Hypothalamus (tissue), 51 donors: ENCODE data around the gene RAMACL.
"Not testable (repeated sequence)": the region's sequence is repeated elsewhere in the genome, so short reads cannot be mapped to it uniquely, and the experiment has no call there.

ENCODE experiments used
- DNase-seq, 51 donors: peaks; one replicate each; lab custom pipeline; 2025; lab: John Stamatoyannopoulos, UW

RAMACL gene

DNA sequence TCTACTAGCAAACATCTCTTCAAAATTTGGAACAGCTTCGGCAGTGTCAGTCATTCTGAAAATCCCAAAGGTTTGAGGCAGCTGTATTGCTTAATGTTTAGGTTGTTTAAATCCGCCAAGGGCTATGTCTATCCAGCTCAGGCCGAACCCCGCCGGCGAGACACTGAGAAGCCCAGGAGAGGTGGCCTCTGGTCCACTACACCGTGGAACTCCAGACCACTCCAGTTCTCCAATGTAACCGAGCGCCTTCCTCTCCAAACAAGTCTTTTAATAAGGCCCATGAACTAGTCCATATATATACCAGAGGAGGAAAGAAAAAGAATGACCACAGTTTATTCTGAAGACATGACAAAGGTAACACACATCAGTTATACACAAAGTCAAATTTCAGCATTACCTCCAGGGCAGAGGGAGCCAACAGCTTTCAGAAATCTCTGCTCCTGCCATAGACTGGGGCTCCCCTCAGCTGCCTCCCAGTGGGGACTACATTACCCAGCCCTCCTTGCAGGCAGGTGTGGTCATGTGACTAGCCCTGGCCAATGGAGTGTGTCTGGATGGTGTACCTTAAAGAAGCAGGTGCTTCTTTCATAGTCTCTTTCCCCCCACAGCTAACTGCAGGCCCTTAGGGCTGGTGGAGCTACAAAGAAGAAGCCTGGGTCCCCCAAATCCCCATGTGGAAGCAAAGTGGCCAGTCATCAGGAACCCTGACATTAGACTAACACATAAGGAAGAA, at the start of gene RAMACL:
Gene RAMACL, minus strand, starts transcription at position 255 of the 733 bp plus-strand sequence. Its CDS starts 201 bp downstream, at position 54.
- peak in 2 of 51 donors; percentile 7 to 9 for DNase-seq

DNA sequence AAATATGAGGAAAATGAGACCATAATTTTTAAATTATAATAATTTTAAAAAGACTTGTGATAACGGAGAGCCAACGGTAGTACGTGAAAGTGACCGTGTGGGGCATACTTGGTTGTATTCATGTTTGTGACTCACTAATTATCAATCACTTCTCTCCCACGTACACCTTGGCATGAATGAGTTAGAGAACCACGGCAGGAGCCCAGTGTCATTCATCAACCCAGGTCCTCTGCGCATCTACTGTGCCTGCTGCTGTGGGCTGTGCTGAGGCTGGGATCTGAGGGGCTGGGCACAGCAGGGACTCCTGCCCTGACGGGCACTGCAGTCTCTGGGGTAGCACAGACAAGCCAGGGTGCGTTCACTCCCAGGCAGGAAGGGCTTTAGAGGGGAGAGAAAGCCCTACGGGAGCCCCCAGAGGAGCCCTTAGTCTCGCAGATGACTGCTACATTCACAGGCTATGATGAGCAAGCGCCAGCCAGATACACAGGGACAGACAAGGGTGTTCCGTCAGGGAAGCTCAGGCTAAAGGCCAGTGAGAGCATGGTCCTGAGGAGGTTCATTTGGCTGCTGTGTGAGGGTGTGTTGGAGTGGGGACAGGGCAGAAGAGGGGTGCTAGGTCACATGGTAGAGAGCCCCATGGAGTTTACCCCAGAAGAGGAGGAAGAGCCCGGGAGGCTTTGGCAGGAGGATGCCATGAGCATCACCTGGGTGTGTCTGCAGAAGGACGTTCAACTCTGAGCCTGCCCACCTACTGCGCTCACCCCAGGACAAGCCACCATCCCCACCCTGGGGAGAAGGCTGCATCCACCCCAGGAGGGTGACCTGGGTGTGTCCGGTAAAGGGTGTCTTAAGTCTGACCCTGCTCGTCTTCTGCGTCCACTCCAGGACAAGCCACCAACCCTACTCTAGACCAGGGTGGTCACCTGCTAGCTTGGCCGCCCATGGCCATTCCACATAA, 48.8 kb upstream of the RAMACL start:
- DNase-seq, result no peak

DNA sequence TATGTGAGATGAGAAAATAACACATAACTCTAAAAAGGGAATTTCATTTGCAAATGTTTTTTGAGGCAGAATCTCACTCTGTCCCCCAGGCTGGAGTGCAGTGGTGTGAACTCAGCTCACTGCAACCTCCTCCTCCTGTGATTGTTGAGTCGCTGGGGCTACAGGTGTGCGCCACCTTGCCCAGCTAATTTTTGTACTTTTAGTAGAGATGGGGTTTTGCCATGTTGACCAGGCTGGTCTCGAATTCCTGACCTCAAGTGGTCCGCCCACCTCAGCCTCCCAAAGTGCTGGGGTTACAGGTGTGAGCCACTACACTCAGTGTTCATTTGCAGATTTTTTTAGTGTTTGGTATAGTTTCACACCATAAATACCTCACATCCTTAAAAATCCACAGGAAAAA, 48.1 kb upstream of the RAMACL start:
- not testable (repeated sequence) for DNase-seq

DNA sequence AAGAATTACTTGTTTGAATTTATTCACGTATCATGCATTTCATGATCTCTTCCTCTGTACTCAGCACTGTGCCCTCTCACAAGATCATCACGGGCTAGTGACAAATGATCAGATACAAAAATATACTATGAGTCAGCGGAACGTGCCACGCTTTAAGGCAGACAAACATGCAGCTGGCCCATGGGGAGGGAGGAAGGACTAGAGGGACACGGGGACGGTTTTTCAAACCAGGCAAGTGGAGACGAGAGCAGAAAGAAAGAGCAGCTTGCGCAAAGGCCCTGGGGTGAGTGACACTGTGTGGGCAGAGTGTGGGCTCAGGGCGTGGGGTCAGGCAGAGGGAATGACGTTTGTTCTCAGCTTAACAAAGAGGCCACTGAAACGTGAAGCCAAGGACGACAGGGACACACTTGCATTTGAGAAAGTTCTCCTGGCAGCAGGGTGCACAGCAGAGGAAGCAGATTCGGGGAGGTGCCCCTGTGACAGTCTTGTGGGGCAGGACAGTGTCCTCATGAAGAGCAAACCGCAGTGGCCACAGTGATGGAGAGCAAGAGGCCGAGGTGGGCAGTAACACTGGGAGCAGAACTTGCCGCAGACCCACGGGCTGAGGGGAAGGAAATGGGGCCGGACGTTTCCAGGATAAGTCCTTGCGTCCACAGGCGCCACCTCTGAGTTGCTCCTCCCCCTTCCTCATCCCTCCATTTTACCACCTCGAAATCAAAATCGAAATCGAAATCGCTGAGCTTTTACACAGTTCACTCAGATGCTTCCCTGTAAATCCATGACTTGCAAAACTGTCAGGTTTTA, 47.5 kb upstream of the RAMACL start:
- DNase-seq, result no peak

DNA sequence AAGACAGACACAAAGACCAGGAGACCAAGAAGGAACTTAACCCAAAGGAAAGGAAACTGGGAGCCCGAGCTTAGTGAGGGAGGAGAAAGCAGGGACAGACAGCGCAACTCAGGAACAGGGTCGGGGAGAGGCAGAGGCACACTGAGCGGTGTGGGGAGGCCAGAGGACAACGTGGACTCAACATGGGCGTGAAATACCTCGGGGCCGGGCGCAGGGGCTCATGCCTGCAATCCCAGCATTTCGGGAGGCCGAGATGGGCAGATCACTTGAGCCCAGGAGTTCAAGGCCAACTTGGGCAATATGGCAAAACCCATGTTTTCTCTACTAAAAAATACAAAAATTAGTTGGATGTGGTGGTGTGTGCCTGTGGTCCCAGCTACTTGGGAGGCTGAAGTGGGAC, 46.3 kb upstream of the RAMACL start:
- DNase-seq, result no peak

DNA sequence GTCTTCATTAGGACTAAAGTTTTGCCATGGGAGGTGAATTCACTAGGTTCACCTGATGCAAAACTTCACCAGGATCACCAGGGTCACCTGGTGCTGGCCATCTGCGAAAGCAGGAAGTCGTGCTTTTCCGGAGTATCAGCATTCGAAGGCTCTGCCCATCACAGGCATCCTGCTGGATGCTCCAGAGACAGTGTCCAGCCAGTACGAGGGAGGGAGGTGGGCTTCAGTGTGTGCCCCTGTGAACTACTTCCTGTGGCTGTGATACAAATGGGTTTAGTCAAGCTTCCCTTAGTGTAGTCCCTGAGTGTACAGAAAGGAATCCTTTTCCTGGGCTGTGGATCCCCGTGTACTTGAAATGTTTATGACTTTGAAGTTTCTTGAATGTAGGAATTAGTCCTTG, 44.0 kb upstream of the RAMACL start:
- no peak for DNase-seq

DNA sequence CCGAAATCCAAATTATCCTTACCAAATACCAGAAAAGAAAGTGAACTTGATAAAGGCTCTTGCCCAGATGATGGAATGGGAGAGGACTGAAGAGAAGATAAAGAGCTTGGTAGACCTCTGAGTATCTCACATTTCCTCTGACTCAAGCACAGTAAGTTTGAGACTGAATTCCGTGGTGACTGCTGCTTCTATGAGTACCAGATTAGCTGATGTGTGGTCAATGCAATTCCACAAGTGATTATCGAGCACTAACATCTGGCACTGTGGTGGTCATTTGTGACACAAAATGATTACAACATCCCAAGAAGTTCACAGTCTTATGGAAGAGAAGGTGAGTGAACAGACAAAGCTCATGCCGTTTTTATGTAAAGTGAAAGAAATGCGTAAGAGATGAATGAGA, 43.1 kb upstream of the RAMACL start:
- DNase-seq, result no peak

DNA sequence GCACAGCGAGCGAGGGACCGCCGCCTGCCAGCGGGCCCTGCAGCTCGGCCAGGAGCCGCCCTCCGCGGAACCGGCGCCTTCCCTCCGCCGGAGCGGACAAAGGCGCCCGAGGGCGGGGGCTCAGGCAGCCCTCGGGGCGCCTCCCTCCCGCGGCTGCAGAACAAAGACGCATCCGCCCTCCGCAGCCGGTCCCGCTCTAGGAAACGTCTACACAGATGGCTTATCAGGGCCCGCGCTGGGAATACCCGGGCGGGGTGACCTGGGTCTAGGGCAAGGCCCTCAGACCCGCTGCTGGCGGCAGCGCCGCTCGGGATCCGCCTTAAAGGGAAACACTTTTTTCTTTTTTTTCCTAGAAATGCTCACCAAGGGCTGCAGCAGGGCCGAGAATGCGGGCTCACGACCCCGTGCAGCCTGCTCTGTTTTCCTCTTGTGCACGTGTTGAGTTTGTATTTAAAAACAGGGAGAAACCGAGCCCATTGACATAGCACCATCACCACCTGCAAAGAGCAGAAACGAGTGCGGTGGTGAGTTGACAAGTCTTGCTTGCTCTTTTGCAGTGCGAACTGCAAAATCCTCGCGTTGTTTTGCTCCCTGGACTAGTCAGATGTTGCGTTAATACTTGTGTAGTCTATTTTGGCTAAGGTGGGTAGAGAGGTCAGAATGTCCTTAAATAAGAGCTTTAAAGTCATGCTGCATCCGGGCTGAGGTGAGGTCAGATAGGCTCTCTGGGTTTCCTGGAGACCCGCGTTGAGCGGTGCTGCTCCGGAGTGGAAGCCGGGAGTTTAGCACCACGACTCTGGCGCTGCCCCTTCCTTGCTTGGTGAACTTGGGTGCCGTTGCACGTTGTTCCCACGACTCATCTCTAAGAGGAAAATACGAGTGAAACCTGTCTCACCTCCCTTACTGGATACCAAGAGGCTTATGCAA, 41.7 kb upstream of the RAMACL start:
- DNase-seq, result peak in 34 of 51 donors; percentile 24 to 85 (median 64)

DNA sequence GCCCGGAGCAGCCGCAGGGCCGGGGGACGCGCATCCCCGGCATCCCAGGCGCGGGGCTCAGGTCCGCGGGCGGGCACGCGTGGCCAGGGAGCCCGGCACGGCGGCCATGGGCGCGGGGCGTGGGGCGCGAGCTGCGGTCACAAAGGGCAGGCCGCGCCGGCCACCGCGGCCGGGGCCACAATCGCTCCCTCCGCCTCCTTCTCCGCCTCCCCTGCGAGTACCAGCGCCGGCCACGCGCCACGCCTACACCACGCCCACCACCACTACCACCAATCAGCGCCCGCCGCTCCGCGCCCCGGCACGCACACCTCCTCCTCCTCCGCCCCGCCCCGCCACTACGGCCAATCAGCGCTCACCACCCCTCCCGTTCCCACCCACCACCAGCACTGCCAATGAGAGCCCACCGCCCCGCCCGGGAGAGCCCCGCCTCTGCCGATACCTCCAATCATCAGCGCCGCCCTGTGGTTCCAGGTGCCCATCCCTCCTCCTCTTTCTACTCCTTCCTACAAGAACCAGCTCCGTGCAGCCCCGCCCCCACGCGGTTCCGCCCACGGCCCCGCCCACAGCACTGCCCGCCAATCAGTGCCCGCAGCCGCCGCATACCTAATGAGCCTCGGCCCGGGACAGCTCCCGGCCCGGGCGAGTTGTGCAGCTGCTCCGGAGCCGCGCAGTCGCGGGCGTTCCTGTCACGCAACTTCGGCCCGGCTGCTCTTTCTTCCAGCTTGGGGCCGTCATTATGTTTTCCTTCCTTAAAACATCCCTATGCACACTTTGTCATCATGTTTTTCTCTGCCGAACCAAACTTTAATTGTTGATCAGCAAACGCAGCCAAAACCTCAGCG, 40.8 kb upstream of the RAMACL start, which contains the start of gene RPS6KA2:
Gene RPS6KA2, minus strand, starts transcription at position 219 of the 842 bp plus-strand sequence. CDS start 232 bp downstream, outside the sequence.
- peak; percentile 89 to 100 (median 100) for DNase-seq

DNA sequence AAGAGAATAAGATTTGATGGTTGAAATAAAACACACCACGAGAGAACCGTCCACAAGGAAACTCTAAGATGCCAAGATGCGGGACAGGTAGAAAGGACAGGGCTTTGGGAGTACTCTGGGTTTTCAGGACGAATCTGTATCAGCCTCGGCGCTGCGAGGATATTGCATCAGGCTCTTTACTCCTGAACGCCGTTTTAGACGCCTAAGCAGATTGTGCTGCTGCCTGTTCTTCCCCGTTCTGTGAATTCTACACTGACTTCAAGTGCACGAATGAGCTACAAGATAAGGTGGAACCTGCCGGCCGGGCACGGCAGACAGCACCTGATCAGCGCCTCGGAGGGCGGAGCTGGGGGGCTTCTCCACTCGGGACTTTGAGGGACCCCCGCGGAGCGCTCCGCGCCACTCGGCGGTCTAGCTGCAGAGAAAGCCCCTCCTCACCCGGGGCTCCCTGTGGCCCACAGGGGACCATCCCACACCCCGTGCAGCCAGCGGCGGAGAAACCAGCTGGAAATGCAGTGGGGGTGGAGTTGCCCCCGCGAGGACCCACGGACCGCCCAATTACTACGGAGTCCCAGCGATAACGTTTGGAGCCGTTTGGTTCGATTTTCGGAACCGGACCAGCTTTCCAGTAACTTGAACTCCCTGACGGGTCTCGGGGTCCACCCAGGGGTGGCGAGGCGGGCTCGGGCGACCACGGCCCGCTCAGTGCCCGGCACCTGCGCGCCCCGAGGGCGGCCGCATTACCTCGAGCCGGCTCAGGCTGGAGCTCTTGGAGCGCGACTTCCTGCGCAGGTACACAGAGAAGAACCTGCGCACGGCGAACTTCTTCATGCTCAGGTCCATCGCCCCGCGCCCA, 39.9 kb upstream of the RAMACL start:
- peak in 8 of 51 donors; percentile 21 to 55 (median 34) for DNase-seq

DNA sequence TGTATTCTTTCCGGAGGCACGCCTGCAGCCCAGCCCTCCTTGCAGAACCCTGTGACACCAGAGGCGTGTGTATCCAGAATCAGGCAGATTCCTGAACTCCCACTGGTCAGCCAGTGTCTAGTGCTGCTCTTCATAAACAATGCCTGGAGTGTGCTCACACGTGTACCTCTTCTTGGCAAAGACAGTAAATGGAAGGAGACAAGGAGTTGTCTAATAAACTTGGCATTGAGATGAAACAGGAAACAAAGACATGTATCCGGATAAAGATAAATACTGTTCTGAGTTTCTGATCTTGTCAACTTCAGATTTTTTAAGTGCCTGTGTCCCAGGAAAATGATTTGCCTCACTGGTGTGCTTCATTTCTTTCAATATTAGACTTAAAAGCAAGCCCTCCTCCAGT, 38.9 kb upstream of the RAMACL start:
- DNase-seq, result no peak

DNA sequence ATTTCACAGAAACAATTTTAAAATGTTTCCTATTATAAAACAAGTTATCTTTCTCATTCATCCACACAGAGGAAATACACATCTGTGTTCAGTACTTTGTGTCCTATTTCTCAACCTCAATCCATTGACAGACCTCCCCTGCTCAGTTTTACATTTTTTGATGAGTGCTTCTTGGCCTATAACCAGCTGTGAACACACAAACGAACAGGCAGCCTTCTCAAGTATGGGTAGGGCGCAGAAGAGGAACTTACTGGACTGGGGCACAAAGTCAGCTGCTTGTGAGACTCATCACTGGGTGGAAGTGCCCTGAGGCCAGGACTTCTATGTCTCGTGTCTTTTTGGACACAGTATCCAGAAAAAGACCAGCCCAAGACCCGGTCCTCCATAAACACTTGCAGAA, 37.8 kb upstream of the RAMACL start:
- DNase-seq, result no peak

DNA sequence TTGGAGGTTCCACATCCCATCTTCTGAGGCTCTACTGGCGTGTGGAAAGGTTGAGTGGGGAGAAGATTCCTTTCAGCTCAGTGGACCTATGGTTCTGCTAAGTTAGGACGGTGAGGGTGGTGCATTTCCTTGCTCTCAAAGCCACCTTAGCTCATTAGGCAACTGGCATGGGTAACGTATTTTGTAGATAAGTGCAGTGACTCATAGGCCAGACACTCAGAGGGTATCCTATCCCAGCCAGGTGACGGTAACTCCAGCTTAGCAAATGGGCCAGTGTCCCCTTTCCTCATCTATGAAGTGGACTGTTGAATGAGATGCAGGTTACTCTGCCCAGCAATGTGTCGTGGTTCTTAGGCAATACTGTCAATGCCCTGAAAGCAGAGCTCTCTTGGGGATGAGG, 36.8 kb upstream of the RAMACL start:
- DNase-seq, result no peak

DNA sequence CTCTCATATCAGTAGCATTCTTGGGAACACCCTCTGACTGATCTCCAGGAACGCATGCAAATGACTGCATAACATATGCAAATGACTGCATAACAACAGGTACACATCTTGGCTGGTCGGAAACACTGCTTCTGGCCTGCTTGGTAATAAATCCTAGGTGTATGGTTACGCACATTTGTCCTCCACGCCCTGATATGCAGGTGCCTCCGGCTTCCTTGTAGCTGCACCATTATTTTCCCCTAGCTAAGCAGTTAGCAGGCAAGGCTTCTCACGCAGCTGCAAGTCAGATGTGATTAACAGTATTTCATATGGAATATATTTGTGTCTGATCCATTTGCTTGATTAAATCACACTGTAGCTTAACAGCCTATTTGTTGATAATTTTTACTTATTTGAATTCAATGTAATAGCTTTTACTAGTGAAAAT, 34.6 kb upstream of the RAMACL start:
- DNase-seq, result peak in 1 of 51 donors; percentile 15

DNA sequence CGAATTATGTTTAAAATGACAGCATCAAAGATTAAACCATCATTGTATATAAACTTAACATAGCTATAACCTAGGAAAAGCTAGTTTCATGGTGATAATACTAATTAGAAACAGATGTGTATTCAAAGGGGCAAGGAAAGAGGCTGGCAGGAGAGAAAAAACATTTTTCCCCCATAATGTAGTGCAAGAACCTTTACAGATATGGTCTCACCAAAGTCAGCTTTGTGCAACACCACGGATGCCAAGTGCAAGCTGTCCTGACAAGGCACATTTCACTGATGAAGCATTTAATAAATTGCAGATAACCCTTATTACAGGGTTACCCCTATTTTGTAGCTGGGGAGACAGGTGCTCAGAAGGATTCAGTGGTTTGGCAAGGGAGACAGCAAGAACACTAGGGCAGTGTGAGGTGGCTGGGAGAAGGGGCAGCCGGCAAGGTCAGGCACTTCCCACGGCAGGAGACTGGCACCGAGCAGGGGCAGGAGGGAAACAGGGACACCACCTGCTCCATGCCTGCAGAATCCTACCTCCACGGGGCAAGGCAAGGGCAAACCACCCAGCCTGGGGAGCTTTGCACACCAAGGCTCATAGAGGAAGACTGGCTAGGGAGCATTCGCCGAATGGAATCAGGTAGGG, 34.1 kb upstream of the RAMACL start:
- DNase-seq, result no peak

DNA sequence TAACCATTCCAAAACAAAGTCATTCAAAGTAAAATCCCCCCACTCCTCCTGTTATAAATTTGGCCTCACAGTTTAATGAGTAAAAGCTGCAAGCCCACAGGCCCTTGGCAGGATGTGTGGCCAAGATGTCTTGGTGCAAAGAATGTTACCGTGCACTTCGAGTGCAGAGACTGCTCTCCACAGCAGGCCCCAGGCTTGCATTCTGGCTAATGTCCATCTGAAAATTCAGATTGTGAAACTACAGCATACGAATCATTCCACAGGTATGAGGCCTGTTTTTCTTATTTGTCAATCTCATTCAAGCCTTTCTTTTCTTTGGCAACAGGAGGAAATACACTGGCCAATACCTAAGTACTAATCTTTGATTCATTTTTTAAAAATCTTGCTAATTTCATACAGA, 33.4 kb upstream of the RAMACL start:
- DNase-seq, result no peak
